IPS-18c (cell line): ENCODE measurements around the gene NPHS1.
"Not testable (repeated sequence)": the region's sequence is repeated elsewhere in the genome, so short reads cannot be mapped to it uniquely, and the experiment has no call there.

Experiments used
- H3K4me3 ChIP-seq: 2 replicates; pipeline ENCODE4 v1.7.0; 2013; ENCODE audit warnings: low read depth, mild to moderate bottlenecking, low read length, moderate library complexity; ENCODE audit not compliant: insufficient read depth
- H3K9me3 ChIP-seq: one replicate; pipeline ENCODE4 v1.6.1; 2013; ENCODE audit warnings: mild to moderate bottlenecking, low read length, moderate library complexity; ENCODE audit not compliant: control insufficient read depth, insufficient read depth

NPHS1 gene

DNA sequence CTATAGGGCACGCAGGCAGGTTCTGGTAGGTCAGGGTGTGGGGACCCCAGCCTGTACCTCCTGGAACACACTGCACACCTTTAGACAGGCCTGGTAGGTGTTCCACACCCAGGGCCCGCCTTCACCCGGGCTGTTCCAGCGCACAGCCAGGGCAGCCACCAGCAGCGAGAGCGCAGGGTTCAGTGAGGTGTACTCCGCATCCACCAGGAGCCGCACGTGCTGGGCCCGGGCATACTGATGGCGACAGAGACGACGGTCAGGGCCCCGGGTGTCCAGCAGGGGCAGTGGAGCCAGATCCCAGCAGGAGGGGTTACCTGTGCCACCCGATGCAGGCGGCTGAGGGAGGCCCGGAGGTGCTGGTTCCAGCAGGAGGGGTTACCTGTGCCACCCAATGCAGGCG is 45.7 kb downstream of the NPHS1 start:
- Histone ChIP-seq H3K9me3 (no peaks in the 10 kb centered on the region), H3K4me3 (no peak overlapping the region)

DNA sequence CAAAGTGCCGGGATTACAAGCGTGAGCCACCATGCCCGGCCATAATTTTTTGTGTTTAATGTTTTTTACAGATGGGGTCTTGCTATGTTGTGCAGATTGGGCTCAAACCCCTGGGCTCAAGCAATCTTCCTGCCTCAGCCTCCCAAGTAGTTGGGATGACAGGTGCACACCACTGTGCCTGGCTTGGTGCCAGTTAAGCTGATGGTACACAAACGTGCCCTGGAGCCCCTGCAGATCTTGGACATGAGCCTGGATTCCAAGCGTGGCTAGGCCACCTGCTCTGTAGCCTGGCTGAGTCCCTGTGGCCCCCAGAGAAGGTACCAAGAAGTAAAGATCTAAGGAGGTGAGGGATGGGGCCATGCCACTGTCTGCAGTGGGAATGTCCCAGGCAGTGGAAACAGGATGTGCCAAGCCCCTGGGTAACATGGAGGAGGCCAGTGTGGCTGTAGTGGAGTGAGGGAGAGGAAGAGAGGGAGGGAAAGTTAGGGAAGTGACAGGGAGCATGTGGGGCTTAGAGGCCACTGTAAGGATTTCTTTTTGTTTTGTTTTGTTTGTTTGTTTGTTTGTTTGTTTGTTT is 46.7 kb downstream of the NPHS1 start:
- Histone ChIP-seq H3K9me3 (no peaks in the 10 kb centered on the region), H3K4me3 (no peak overlapping the region)

DNA sequence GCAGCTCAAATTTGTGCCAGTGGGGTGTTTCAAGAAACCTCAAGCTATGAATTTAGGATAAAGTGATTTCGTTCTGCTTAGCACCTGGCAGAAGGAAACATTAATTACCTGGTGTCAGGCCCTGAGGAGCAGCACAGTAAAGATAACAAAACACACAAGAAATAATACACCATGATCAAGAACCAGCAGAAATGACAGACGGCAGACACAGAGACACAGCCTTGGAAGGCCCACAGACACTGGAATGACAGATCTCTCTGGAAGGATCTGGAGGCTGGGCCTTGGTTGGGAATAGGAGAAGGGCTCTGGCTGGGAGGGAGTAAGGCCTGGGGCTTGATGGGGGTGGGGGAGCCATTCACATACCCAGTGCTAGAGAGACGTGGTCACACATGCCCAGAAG is 50.5 kb downstream of the NPHS1 start:
- H3K4me3 ChIP-seq: no peak overlapping the region
- H3K9me3 ChIP-seq: no peaks in the 10 kb centered on the region

DNA sequence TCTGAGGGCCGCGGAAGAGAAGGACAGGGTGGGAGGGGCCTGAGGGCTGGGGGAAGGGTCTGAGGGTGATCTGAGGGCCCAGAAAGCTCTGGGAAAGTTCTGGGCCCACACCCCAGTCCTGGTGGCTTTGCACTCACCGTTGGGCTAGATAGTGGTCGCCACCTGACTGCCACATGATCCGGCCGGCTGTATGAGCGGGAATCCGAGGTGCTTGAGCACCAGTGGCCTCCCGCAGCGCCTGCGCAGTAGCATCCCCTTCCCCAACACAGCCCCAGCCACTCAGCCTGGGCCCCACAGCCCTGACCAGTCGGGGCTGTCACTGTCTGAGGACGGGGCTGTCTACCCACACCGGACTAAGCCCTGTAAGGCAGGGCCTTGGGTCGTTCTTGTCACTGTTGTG is 54.6 kb downstream of the NPHS1 start:
- H3K9me3 ChIP-seq: no peaks in the 10 kb centered on the region
- peak overlapping the region; percentile 31; the same call in 1 of the 2 replicates for H3K4me3 ChIP-seq

DNA sequence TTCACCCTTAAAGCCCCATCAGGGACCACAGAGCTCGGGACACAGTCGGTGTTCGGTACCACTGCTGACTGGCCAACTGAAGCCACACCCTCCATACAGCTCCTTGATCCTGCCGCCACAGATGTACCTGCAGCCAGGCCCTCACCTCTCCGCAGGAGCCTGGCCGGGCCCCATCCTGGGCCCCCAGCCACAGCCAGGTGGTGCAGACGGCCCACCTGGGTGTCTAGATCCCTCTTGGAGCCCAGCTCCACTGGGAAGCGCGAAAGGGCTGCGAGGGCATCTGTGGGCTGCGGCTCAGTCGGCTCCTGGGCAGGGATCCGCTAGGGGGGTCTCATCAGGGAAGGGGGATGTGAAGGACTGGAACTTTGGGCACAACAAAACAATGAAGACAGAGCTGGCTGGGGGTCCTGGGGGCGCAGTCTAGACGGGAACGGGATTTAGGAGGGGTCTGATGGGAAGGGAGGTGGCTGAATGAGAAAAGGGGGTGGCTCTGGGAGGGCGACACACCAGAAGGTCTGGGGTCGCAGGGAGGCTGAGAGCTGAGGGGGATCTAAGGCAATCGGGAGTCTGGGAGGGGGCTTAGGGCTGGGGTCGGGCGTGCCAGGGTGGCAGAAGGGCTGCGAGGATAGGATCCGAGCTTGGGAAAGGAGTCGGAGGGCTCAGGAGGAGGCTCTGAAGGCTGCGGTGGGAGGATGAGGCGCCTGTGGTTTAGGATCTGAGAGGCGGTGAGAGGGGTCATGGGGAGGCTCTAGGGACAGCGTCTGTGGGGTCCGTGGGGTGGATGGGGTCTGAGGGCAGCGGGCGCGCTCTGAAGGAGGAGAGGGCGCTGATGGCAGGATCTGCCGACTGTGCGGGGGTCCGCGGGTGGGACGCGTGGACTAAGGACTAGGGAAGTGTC is 55.4 kb downstream of the NPHS1 start:
- Histone ChIP-seq H3K9me3 (no peaks in the 10 kb centered on the region), H3K4me3 (peak overlapping the region; percentile 31; the same call in 1 of the 2 replicates)

DNA sequence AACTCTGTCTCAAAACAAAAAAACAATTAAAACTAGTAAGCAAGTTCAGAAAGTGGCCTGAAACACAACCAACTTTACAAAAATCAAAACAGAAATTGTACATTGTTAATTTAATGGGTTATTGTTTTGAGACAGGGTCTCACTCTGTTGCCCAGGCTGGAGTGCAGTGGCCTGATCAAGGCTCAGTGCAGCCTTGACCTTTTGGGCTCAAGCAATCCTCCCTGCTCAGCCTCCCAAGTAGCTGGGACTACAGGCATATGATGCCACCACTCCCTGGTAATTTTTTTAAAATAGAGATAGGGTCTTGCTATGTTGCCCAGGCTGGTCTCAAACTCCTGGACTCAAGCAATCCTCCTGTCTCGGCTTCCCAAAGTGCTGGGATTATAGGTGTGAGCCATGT is 56.7 kb downstream of the NPHS1 start:
- not testable (repeated sequence) for H3K9me3 ChIP-seq, H3K4me3 ChIP-seq

DNA sequence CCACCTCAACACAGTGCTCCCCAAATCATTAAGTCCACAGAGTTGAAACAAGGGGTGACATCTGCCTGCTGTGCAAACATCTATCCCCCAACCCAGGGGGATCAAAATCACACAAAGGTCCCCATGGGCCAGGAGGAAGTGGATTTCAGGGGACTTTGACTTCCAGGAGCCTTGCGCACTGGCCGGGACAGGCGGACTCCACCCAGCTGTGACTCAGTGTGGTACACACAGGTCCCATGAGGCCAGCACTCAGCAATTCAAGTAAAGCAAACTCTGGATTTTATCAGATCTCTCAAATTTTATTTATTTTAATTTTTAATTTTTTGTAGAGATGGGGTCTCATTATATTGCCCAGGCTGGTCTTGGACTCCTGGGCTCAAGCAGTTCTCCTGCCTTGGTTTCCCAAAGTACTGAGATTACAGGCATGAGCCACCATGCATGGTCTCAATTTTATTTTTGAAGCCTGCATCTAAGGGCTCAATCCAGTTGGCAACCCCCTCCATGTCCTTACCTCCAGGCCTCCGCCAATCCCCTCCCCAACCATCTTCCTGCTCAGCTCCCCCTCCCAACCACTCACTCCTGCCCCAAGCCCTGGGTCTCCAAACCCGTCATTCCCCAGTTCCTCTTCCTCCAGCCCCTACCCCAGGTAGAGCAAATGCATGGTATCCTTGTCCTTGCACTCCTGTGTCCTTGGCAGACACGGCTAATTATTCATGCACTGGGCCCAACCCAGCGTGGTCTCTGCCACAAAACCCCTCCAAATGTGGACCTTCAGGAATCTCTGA is 58.7 kb downstream of the NPHS1 start:
- H3K4me3 ChIP-seq: no peak overlapping the region
- H3K9me3 ChIP-seq: no peaks in the 10 kb centered on the region

DNA sequence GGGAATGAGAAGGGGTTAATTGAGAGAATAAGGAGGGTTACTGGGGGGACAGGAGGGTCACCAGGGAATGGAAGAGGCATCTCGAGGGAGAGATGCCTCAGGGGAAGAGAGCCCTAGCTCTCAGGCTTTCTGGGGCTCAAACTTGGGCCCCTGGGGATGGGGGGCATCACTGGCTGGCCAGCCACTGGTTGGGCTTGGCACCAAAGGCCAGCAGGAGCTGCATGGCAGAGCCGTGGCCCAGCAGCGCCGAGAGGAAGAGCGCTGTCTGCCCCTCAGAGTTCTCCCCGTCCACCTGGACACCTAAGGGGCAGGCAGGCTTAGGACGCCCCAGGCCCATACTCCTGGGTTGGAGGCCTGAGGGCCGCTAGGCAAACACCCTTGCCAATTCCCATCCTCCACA is 59.4 kb downstream of the NPHS1 start:
- no peaks in the 10 kb centered on the region for H3K9me3 ChIP-seq
- no peak overlapping the region for H3K4me3 ChIP-seq

DNA sequence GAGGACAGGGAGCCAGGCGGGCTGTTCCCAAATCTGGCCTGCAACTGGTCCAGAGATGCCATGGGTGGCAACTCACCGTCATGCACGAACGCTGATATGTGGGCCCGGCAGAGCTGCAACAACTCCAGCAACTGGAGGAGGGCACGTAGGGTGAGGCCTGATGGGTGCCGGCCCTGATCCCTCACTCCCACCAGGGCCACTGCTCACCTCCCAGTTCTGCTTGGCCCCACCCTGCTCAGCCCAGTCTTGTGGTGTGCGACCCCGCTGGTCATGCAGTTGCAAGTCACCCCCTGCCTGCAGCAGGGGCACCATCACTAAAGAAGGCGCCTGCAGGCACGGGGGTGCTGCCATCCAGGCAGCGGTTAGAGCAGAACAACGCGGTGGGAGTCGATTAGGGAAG is 60.0 kb downstream of the NPHS1 start:
- no peaks in the 10 kb centered on the region for H3K9me3 ChIP-seq
- H3K4me3 ChIP-seq: no peak overlapping the region

DNA sequence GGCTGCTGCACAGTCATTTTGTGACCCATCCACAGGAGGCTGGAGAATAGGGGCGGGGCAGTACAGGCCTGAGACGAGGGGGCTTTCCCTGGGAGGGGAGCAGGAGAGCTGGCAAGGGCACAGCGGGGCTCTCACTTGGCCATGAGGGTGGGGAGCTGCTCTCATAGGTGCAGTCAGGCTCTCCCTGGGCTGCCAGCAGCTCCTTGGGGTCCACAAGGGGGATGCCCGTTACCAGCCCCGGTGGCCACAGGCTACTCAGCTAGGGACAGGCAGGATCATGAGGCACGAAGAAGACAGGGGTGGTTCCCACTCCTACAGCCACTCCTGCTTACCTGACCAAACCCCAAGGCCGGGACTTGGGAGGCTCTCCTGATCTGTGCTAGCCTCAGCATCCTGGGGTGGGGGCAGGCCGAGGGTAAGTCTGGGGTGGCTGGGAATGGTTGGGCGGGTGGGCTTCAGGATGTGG is 60.5 kb downstream of the NPHS1 start:
- H3K4me3 ChIP-seq: no peak overlapping the region

DNA sequence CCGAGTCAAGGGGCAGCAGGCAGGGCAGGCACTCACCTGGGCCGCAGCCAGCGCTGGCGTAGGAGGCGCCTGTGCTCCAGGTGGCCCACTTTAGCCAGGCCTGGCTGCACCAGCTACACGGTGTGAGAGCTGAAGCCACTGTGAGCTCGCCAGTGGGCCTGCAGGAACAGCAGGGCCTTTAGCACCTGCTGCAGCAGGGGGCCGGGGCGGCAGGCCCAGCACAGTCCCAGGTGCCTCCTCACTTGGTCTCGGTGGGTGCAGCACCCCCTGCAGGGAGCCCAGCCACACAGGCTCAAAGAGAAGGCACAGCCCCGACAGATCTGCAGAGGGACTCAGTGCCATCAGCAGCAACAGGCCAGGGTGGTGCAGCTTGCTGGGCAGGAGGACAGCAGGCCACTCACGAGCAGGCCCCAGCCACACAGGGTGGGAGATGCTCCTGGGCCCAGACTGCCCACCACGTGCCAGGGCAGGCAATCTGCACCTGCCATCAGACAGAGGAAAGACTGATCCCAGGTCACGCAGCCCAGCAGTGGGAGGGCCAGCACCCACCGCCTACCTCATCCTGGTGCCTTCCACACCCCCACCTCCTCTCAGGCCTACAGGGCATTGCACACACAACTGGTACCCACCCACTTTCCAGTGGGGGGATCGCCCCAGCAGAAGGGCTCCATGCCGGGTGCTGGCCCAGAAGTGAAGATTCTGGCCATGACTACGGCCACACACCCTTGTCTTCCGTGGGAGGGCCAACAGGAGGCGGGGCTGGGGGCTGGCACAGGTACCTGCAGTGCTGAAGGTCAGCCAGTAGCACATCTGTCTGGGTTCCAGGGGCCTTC is 61.1 kb downstream of the NPHS1 start:
- no peaks in the 10 kb centered on the region for H3K9me3 ChIP-seq
- no peak overlapping the region for H3K4me3 ChIP-seq

More for the DNA sequence above, 60.5 kb downstream of the NPHS1 start:
- H3K9me3 ChIP-seq: no peaks in the 10 kb centered on the region

DNA sequence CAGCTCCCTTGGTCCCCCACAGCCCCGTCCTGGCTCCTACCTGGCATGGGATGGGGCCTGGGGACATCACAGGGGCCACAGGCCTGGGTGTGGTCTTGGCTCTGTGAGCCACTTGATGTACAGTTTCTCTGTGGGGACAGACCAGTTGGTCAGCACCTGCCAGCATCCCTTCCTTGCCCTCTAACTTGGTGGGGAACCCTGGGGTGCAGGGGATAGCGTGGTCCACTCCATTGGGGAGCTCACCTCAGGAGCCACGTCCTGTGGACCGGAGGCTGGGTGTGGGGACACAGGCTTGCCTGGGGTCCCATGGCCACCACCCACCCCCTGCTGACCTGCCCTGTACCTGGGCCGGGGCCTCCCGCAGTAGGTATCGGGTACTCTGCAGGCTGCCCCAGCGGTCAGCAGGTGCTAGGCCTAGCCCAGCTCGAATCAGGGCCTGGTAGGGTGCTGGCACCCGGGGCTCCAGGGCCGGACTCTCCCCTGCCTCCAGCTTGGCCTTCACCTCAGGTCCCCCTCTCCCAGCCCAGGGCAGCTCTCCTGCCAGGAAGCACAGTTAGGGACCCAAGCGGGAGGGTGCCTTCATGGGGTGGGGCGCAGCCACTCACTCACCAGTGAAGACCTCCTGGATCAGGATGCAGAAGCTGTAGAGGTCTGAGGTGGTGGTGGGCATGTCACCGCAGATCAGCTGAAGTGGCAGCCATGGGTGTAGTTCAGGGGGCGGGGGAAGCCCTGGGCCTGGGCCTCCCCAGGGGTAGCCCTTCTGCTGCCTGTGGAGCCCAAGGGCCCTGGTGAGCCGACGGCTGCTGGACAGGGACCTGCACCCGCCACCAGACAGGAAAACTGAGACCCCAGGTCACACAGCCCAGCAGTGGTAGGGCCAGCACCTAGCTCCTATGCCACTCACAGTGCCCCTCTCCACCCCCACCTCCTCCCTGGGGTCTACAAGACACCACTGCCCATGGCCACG is 62.0 kb downstream of the NPHS1 start:
- Histone ChIP-seq H3K4me3 (no peak overlapping the region), H3K9me3 (no peaks in the 10 kb centered on the region)

DNA sequence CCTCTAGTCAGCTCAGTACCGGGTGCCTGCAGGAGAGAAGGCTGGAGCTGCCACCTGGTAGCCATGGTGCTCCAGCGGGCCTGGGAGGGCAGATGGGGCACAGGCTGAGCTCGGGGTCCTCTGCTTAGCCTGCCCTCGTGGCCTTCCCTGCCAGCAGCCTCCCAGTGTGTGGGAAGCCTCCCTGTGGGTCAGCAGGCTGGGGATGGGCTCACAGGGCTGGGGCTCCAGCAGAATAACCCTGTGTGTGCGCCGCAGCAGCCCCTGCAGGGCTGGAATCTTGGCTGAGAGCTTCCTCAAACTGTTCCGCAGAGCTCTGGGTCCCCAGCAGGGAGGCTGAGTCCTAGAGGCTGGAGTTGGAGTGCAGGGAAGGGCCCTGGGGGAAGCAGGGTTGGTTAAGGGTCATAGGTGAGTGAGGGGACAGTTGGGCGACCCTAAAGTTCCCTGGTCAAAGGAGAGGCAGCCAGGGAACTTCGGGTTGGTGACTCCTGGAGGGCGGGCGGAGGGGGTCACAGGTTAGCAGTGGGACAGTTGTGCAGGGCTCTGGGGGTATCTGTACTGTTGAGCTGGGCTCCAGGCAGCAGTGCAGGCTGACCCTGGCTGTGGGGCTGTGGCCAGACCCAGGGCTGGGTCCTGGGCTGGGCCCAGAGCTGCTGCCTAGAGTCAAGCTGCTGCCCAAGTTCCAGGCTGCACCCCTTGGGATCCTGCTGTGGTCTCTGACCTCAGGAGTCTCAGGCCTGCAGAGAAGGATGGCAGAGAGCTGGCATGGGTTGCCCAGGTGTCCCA is 62.9 kb downstream of the NPHS1 start:
- no peak overlapping the region for H3K4me3 ChIP-seq
- H3K9me3 ChIP-seq: no peaks in the 10 kb centered on the region

DNA sequence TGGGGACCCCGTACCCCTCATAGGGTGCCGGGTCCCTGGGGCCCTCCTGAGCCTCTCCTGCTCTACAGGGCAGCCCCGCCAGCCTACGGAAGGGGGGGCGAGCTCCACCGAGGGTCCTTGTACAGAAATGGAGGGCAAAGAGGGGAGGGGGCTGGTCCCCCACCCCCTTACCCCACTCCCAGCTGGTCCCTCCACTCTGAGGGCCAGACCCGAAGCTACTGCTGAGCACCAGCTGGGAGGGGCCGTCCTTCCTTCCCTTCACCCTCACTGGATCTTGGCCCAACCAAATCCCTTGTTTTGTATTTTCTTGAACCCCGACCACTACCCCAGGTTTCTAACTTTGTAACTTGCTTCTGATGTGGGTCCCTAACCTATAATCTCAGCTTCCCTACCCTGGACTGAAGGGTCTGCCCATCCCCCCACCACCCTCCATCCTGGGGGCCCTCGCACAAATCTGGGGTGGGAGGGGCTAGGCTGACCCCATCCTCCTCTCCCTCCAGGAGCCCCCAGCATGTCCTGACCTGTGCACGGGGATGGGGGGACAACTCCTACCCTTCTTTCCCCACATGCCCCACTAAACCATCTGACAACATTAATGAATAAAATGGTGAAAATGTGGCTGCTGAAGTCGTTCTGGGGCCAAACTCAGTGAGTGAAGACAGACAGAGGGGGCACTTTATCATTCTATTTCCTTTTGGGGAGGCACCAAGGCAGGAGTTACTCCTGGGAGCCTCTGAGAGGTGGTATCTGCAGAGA is 63.9 kb downstream of the NPHS1 start:
- no peak overlapping the region for H3K4me3 ChIP-seq

More for the DNA sequence above, 63.9 kb downstream of the NPHS1 start:
- H3K9me3 ChIP-seq: no peaks in the 10 kb centered on the region
